ENCODE measurements around the gene KHNYN.
"Not testable (repeated sequence)": the region's sequence is repeated elsewhere in the genome, so short reads cannot be mapped to it uniquely, and the experiment has no call there.

DNA sequence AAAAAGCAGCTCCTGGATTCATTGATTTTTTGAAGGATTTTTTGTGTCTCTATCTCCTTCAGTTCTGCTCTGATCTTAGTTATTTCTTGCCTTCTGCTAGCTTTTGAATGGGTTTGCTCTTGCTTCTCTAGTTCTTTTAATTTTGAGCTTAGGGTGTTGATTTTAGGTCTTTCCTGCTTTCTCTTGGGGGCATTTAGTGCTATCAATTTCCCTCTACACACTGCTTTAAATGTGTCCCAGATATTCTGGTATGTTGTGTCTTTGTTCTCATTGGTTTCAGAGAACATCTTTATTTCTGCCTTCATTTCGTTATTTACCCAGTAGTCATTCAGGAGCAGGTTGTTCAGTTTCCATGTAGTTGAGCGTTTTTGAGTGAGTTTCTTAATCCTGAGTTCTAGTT is 21.1 kb downstream of the KHNYN start:
- TF ChIP-seq CTCF (conservative IDR thresholded peaks at IDR 0.05; ENCODE audit: low read length); EZH2phosphoT487 (IDR thresholded peaks at IDR 0.05; ENCODE audit: borderline replicate concordance): not testable (repeated sequence)
